Measurements from ENCODE around the gene GDF3.

The GDF3 gene

DNA sequence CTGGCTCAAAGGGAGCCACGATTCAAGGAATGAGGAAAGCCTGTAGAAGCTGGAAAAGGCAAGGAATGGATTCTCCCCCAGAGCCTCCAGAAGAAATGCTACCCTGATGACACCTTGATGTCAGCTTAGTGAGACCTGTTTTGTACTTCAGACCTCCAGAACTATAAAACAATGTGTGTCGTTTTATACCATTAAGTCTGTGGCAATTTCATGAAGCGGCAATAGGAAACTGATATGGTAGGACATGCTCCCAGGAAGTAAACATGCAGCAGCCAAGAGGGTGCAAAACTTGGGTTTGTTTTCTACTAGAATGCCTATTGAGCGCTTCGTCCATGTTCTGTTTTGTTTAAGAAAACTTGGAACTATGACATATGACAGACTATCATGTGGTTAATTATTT lies 27.4 kb downstream of the GDF3 start:
- Histone ChIP-seq H2AFZ (ENCODE audit: low read depth, low read length) (no peak overlapping the region), H4K20me1 (ENCODE audit: insufficient read depth, low read length) (no peaks in the 10 kb centered on the region), H3K36me3 (ENCODE audit: insufficient read depth, low read length) (no peaks in the 10 kb centered on the region), H3K9ac (ENCODE audit: low read depth, low read length) (no peak overlapping the region), H3K4me3 (ENCODE audit: low read depth in 1 of 2, low read length in 2 of 2) (no peak overlapping the region), H3K4me1 (ENCODE audit: insufficient read depth, low read length) (no peaks in the 10 kb centered on the region), H3K4me2 (ENCODE audit: insufficient read depth, low read length) (no peak overlapping the region), H3K79me2 (ENCODE audit: insufficient read depth, low read length) (no peaks in the 10 kb centered on the region), H3K9me3 (ENCODE audit: insufficient read depth, low read length, severe bottlenecking) (no peaks in the 10 kb centered on the region), H3K27me3 (ENCODE audit: insufficient read depth, low read length, poor library complexity) (peaks cover 6% of the 10 kb centered on the region), H3K27ac (ENCODE audit: low read length) (no peak overlapping the region)
- ATAC-seq (ENCODE audit: insufficient read depth, low read depth) (no peak), DNase-seq (no peak)
- no peak for TF ChIP-seq EZH2 (IDR thresholded peaks at IDR 0.05; ENCODE audit: borderline replicate concordance, low read depth, low read length, severe bottlenecking)
- TF ChIP-seq, protein P1, sequence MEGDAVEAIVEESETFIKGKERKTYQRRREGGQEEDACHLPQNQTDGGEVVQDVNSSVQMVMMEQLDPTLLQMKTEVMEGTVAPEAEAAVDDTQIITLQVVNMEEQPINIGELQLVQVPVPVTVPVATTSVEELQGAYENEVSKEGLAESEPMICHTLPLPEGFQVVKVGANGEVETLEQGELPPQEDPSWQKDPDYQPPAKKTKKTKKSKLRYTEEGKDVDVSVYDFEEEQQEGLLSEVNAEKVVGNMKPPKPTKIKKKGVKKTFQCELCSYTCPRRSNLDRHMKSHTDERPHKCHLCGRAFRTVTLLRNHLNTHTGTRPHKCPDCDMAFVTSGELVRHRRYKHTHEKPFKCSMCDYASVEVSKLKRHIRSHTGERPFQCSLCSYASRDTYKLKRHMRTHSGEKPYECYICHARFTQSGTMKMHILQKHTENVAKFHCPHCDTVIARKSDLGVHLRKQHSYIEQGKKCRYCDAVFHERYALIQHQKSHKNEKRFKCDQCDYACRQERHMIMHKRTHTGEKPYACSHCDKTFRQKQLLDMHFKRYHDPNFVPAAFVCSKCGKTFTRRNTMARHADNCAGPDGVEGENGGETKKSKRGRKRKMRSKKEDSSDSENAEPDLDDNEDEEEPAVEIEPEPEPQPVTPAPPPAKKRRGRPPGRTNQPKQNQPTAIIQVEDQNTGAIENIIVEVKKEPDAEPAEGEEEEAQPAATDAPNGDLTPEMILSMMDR (IDR thresholded peaks at IDR 0.05; ENCODE audit: borderline replicate concordance, extremely low read depth, low read length, poor library complexity, severe bottlenecking), result no peak

DNA sequence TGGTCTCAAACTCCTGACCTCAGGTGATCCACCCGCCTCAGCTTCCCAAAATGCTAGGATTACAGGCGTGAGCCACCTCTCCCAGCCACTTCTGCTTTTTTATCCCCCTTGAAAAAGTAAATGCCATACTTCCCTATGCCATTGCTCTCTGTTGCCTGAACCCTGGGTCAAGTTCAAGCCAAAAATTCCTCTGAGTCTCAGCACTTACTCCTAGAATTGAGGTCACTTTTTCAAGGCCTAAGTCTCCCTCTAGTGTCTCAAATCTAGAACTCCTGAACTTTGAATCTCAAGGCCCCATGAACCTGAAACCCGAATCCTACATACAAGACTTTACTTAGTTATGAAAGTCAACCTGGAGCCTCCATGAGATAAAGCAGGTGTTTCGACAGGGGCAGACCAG lies 28.4 kb downstream of the GDF3 start:
- TF ChIP-seq, protein P1 (IDR thresholded peaks at IDR 0.05; ENCODE audit: borderline replicate concordance, extremely low read depth, low read length, poor library complexity, severe bottlenecking), result peak; percentile 44
- TF ChIP-seq EZH2 (IDR thresholded peaks at IDR 0.05; ENCODE audit: borderline replicate concordance, low read depth, low read length, severe bottlenecking), result no peak

DNA sequence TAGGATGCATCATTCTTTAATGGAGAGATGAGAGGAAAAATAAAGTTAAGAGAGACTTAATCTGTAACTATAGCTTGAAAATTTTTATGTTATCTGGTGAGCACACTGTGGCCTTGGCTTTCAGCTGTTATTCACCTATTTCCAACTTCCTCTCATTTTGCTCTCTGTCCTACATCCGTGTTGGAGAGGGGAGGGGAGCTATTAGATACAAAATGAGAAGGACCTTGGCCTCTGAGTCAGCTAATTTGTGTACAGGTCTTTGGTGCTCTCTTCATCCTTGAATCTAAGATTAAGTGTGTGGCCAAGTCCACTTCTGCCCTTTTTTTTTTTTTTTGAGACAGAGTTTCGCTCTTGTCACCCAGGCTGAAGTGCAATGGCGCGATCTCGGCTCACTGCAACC lies 29.0 kb downstream of the GDF3 start:
- H2AFZ ChIP-seq (ENCODE audit: low read depth, low read length), result no peak overlapping the region
- ATAC-seq (ENCODE audit: insufficient read depth, low read depth), result no peak
- H4K20me1 ChIP-seq (ENCODE audit: insufficient read depth, low read length), result no peaks in the 10 kb centered on the region
- H3K79me2 ChIP-seq (ENCODE audit: insufficient read depth, low read length), result no peaks in the 10 kb centered on the region
- no peaks in the 10 kb centered on the region for H3K4me1 ChIP-seq (ENCODE audit: insufficient read depth, low read length)
- no peak overlapping the region for H3K4me2 ChIP-seq (ENCODE audit: insufficient read depth, low read length)
- no peak for TF ChIP-seq EZH2 (IDR thresholded peaks at IDR 0.05; ENCODE audit: borderline replicate concordance, low read depth, low read length, severe bottlenecking)
- TF ChIP-seq, protein P1 (IDR thresholded peaks at IDR 0.05; ENCODE audit: borderline replicate concordance, extremely low read depth, low read length, poor library complexity, severe bottlenecking), result no peak
- no peaks in the 10 kb centered on the region for H3K36me3 ChIP-seq (ENCODE audit: insufficient read depth, low read length)
- no peak overlapping the region for H3K4me3 ChIP-seq (ENCODE audit: low read depth in 1 of 2, low read length in 2 of 2)
- DNase-seq, result no peak
- no peak overlapping the region for H3K27ac ChIP-seq (ENCODE audit: low read length)
- H3K9ac ChIP-seq (ENCODE audit: low read depth, low read length), result no peak overlapping the region
- no peaks in the 10 kb centered on the region for H3K9me3 ChIP-seq (ENCODE audit: insufficient read depth, low read length, severe bottlenecking)
- H3K27me3 ChIP-seq (ENCODE audit: insufficient read depth, low read length, poor library complexity), result peaks cover 9% of the 10 kb centered on the region

More for the DNA sequence above, 28.4 kb downstream of the GDF3 start:
- Histone ChIP-seq H3K27ac (ENCODE audit: low read length) (no peak overlapping the region), H3K4me2 (ENCODE audit: insufficient read depth, low read length) (no peak overlapping the region), H3K9me3 (ENCODE audit: insufficient read depth, low read length, severe bottlenecking) (no peaks in the 10 kb centered on the region), H3K79me2 (ENCODE audit: insufficient read depth, low read length) (no peaks in the 10 kb centered on the region), H4K20me1 (ENCODE audit: insufficient read depth, low read length) (no peaks in the 10 kb centered on the region), H3K4me3 (ENCODE audit: low read depth in 1 of 2, low read length in 2 of 2) (no peak overlapping the region), H3K36me3 (ENCODE audit: insufficient read depth, low read length) (no peaks in the 10 kb centered on the region), H3K27me3 (ENCODE audit: insufficient read depth, low read length, poor library complexity) (peaks cover 9% of the 10 kb centered on the region), H3K9ac (ENCODE audit: low read depth, low read length) (no peak overlapping the region), H2AFZ (ENCODE audit: low read depth, low read length) (no peak overlapping the region), H3K4me1 (ENCODE audit: insufficient read depth, low read length) (no peaks in the 10 kb centered on the region)
- no peak for DNase-seq
- no peak for ATAC-seq (ENCODE audit: insufficient read depth, low read depth)

DNA sequence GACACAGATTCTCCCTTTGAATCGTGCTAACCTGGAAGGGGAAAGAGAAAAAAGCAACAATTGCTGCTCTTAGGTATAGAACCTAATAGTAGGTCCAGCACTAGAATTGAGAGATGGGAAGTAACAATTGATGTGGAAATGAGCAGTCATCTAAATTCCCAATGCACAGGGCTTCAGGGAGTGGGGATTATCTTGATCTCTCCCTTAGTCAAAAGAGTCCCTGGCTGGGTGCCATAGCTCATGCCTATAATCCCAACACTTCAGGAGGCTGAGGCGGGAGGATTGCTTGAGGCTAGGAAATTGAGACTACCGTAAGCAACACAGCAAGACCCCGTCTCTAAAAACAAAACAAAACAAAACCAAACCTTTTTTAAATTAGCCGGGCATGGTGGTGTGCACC lies 33.8 kb downstream of the GDF3 start:
- DNase-seq (no peak), ATAC-seq (ENCODE audit: insufficient read depth, low read depth) (no peak)

More for the DNA sequence above, 33.8 kb downstream of the GDF3 start:
- Histone ChIP-seq H3K27ac (ENCODE audit: low read length) (no peak overlapping the region), H3K79me2 (ENCODE audit: insufficient read depth, low read length) (no peaks in the 10 kb centered on the region), H4K20me1 (ENCODE audit: insufficient read depth, low read length) (no peaks in the 10 kb centered on the region), H3K27me3 (ENCODE audit: insufficient read depth, low read length, poor library complexity) (peaks cover 6% of the 10 kb centered on the region), H3K4me2 (ENCODE audit: insufficient read depth, low read length) (no peak overlapping the region), H3K4me3 (ENCODE audit: low read depth in 1 of 2, low read length in 2 of 2) (no peak overlapping the region), H3K4me1 (ENCODE audit: insufficient read depth, low read length) (no peaks in the 10 kb centered on the region), H2AFZ (ENCODE audit: low read depth, low read length) (no peak overlapping the region), H3K9me3 (ENCODE audit: insufficient read depth, low read length, severe bottlenecking) (no peaks in the 10 kb centered on the region), H3K36me3 (ENCODE audit: insufficient read depth, low read length) (no peaks in the 10 kb centered on the region), H3K9ac (ENCODE audit: low read depth, low read length) (no peak overlapping the region)
- TF ChIP-seq, protein P1 (IDR thresholded peaks at IDR 0.05; ENCODE audit: borderline replicate concordance, extremely low read depth, low read length, poor library complexity, severe bottlenecking), result no peak
- no peak for TF ChIP-seq EZH2 (IDR thresholded peaks at IDR 0.05; ENCODE audit: borderline replicate concordance, low read depth, low read length, severe bottlenecking)
